ENCODE results near the gene CCDC13.

CCDC13 gene

GRCh38 chr3:42801784-42802183 is 28.7 kb upstream of the CCDC13 start:
- TF ChIP-seq CTCF (IDR thresholded peaks at IDR 0.05; ENCODE audit: low read depth, low read length, poor library complexity, severe bottlenecking) (no peak), EZH2phosphoT487 (IDR thresholded peaks at IDR 0.05; ENCODE audit: borderline replicate concordance, low read length) (no peak)
- H3K27ac ChIP-seq (ENCODE audit: low read depth, low read length), result no peak overlapping the region
- H3K4me2 ChIP-seq (ENCODE audit: low read length), result no peak overlapping the region

GRCh38 chr3:42801048-42801620 is 28.1 kb upstream of the CCDC13 start:
- H3K4me2 ChIP-seq (ENCODE audit: low read length), result no peak overlapping the region
- peaks cover 56% of the 10 kb centered on the region for H3K79me2 ChIP-seq (ENCODE audit: control insufficient read depth, low read length)
- H4K20me1 ChIP-seq (ENCODE audit: control insufficient read depth, insufficient read depth, low read depth, low read length), result peaks cover 18% of the 10 kb centered on the region; the same call in 1 of the 2 replicates
- no peaks in the 10 kb centered on the region for H3F3A ChIP-seq (ENCODE audit: control insufficient read depth, insufficient read depth)
- no peak for TF ChIP-seq CTCF (IDR thresholded peaks at IDR 0.05; ENCODE audit: low read depth, low read length, poor library complexity, severe bottlenecking)
- no peak for TF ChIP-seq EZH2phosphoT487 (IDR thresholded peaks at IDR 0.05; ENCODE audit: borderline replicate concordance, low read length)
- no peaks in the 10 kb centered on the region for H3K9me2 ChIP-seq (replicated peaks; ENCODE audit: control insufficient read depth, low read length)
- no peak overlapping the region for H3K4me3 ChIP-seq (ENCODE audit: low read length)
- peaks cover 23% of the 10 kb centered on the region for H3K36me3 ChIP-seq (ENCODE audit: control insufficient read depth, low read length)
- no peak overlapping the region for H3K27ac ChIP-seq (ENCODE audit: low read depth, low read length)
- H3K27me3 ChIP-seq (ENCODE audit: control insufficient read depth, low read length), result peaks cover 5% of the 10 kb centered on the region; the same call in 1 of the 2 replicates
- no peaks in the 10 kb centered on the region for H3K9me3 ChIP-seq (ENCODE audit: control insufficient read depth, insufficient read depth, low read length)
- H3K4me1 ChIP-seq (ENCODE audit: control insufficient read depth, low read length), result peaks cover 33% of the 10 kb centered on the region

More at GRCh38 chr3:42801784-42802183, 28.7 kb upstream of the CCDC13 start:
- peaks cover 8% of the 10 kb centered on the region for H3K27me3 ChIP-seq (ENCODE audit: control insufficient read depth, low read length)
- peaks cover 33% of the 10 kb centered on the region for H3K4me1 ChIP-seq (ENCODE audit: control insufficient read depth, low read length)
- H4K20me1 ChIP-seq (ENCODE audit: control insufficient read depth, insufficient read depth, low read depth, low read length), result peaks cover 18% of the 10 kb centered on the region; the same call in 1 of the 2 replicates
- no peak overlapping the region for H3K4me3 ChIP-seq (ENCODE audit: low read length)
- H3K9me3 ChIP-seq (ENCODE audit: control insufficient read depth, insufficient read depth, low read length), result no peaks in the 10 kb centered on the region
- no peaks in the 10 kb centered on the region for H3K9me2 ChIP-seq (replicated peaks; ENCODE audit: control insufficient read depth, low read length)
- H3F3A ChIP-seq (ENCODE audit: control insufficient read depth, insufficient read depth), result no peaks in the 10 kb centered on the region
- H3K79me2 ChIP-seq (ENCODE audit: control insufficient read depth, low read length), result peaks cover 52% of the 10 kb centered on the region
- H3K36me3 ChIP-seq (ENCODE audit: control insufficient read depth, low read length), result peaks cover 23% of the 10 kb centered on the region

GRCh38 chr3:42800251-42800650 is 27.2 kb upstream of the CCDC13 start:
- no peak overlapping the region for H3K27ac ChIP-seq (ENCODE audit: low read depth, low read length)
- peaks cover 33% of the 10 kb centered on the region for H3K4me1 ChIP-seq (ENCODE audit: control insufficient read depth, low read length)
- no peaks in the 10 kb centered on the region for H3K9me3 ChIP-seq (ENCODE audit: control insufficient read depth, insufficient read depth, low read length)
- H3K36me3 ChIP-seq (ENCODE audit: control insufficient read depth, low read length), result peaks cover 23% of the 10 kb centered on the region
- H3K79me2 ChIP-seq (ENCODE audit: control insufficient read depth, low read length), result peaks cover 64% of the 10 kb centered on the region
- no peak overlapping the region for H3K4me2 ChIP-seq (ENCODE audit: low read length)
- H3K9me2 ChIP-seq (replicated peaks; ENCODE audit: control insufficient read depth, low read length), result no peaks in the 10 kb centered on the region
- H3K4me3 ChIP-seq (ENCODE audit: low read length), result no peak overlapping the region
- H3F3A ChIP-seq (ENCODE audit: control insufficient read depth, insufficient read depth), result no peaks in the 10 kb centered on the region
- TF ChIP-seq EZH2phosphoT487 (IDR thresholded peaks at IDR 0.05; ENCODE audit: borderline replicate concordance, low read length), result no peak
- no peak for TF ChIP-seq CTCF (IDR thresholded peaks at IDR 0.05; ENCODE audit: low read depth, low read length, poor library complexity, severe bottlenecking)
- peaks cover 2% of the 10 kb centered on the region; the same call in 1 of the 2 replicates for H3K27me3 ChIP-seq (ENCODE audit: control insufficient read depth, low read length)
- peaks cover 18% of the 10 kb centered on the region; the same call in 1 of the 2 replicates for H4K20me1 ChIP-seq (ENCODE audit: control insufficient read depth, insufficient read depth, low read depth, low read length)

Data from DOHH2 (cell line).